Osteoblast (primary cell): ENCODE measurements around the gene DCAF16. TPM values are rescaled to one million over a fixed set of nuclear protein-coding genes. Genes with fewer than 3 reads are reported as not detected.

ENCODE experiments used
- DNase-seq: peaks from one replicate; pipeline ENCODE4 v3.0.0; 2011; ENCODE audit warnings: low spot score, mixed read lengths; ENCODE audit not compliant: insufficient read length; ENCODE audit errors: missing footprints
- H2AFZ ChIP-seq: 2 replicates; pipeline ENCODE4 v1.6.0; 2011; ENCODE audit warnings: mild to moderate bottlenecking, low read length
- H3K27ac ChIP-seq: 2 replicates; pipeline ENCODE4 v1.5.1; 2011; ENCODE audit warnings: mild to moderate bottlenecking, low read depth, low read length, moderate library complexity
- H3K27me3 ChIP-seq: 2 replicates; pipeline ENCODE4 v1.6.0; 2012; ENCODE audit warnings: mild to moderate bottlenecking, control low read depth, inconsistent platforms, low read length, moderate library complexity; ENCODE audit not compliant: insufficient read depth
- H3K36me3 ChIP-seq: 2 replicates; pipeline ENCODE4 v1.5.1; 2011; ENCODE audit warnings: mild to moderate bottlenecking, low read length, control low read depth, moderate library complexity; ENCODE audit not compliant: insufficient read depth
- H3K4me1 ChIP-seq: 2 replicates; pipeline ENCODE4 v1.5.1; 2011; ENCODE audit warnings: mild to moderate bottlenecking, low read length, control low read depth, moderate library complexity; ENCODE audit not compliant: insufficient read depth
- H3K4me2 ChIP-seq: 2 replicates; pipeline ENCODE4 v1.6.0; 2011; ENCODE audit warnings: mild to moderate bottlenecking, low read length; ENCODE audit not compliant: insufficient read depth
- H3K4me3 ChIP-seq: fragments of 200-600 bp; sonication (generic); 3 replicates; pipeline ENCODE4 v1.5.1; 2012; ENCODE audit warnings: mild to moderate bottlenecking, low read length, inconsistent platforms; ENCODE audit not compliant: insufficient read depth
- H3K79me2 ChIP-seq: 2 replicates; pipeline ENCODE4 v1.6.0; 2012; ENCODE audit warnings: mild to moderate bottlenecking, low read length, control low read depth, inconsistent platforms; ENCODE audit not compliant: insufficient read depth
- H3K9me3 ChIP-seq: 2 replicates; pipeline ENCODE4 v1.5.1; 2011; ENCODE audit warnings: low read depth, low read length, control low read depth
- H4K20me1 ChIP-seq: 2 replicates; pipeline ENCODE4 v1.6.0; 2012; ENCODE audit warnings: mild to moderate bottlenecking, low read length, control low read depth; ENCODE audit not compliant: insufficient read depth
- total RNA-seq: library from RNA; depleted of rRNA; stranded (reverse); fragments of >200 nt; gene quantifications from 2 replicates; pipeline ENCODE4 v1.2.3, GENCODE V29; 2012
- TF ChIP-seq, protein P1 (sequence below): IDR thresholded peaks from 2 replicates; pipeline ENCODE4 v1.5.1; 2011; ENCODE audit warnings: mild to moderate bottlenecking, low read depth, low read length, moderate library complexity; ENCODE audit errors: extremely low read depth

Gene DCAF16
- total RNA-seq, 1 donor, result 35.1 TPM

DNA sequence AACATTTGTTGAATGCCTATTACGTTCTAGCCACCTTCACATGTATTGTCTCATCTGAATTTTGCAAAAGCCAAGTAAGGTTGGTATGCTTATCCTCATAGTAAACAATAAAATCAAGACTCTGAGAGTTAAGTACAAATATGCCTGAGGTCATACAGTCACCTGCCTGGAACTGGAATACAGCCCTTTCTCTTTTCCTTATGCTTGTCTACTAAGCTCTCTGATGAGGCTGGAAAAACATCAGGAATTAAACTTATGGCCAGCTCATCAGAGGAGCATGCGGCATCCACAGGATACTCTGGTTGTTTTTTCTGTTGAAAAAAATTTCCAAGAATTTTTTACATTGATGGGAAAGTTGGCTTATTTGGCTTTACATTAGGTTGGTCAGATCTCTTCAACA lies 35.7 kb upstream of the DCAF16 start:
- no peak overlapping the region for H3K4me3 ChIP-seq
- H3K4me1 ChIP-seq, result peaks cover 7% of the 10 kb centered on the region
- peaks cover 12% of the 10 kb centered on the region for H3K36me3 ChIP-seq
- no peak for DNase-seq
- TF ChIP-seq, protein P1, sequence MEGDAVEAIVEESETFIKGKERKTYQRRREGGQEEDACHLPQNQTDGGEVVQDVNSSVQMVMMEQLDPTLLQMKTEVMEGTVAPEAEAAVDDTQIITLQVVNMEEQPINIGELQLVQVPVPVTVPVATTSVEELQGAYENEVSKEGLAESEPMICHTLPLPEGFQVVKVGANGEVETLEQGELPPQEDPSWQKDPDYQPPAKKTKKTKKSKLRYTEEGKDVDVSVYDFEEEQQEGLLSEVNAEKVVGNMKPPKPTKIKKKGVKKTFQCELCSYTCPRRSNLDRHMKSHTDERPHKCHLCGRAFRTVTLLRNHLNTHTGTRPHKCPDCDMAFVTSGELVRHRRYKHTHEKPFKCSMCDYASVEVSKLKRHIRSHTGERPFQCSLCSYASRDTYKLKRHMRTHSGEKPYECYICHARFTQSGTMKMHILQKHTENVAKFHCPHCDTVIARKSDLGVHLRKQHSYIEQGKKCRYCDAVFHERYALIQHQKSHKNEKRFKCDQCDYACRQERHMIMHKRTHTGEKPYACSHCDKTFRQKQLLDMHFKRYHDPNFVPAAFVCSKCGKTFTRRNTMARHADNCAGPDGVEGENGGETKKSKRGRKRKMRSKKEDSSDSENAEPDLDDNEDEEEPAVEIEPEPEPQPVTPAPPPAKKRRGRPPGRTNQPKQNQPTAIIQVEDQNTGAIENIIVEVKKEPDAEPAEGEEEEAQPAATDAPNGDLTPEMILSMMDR, result no peak
- no peaks in the 10 kb centered on the region for H3K27me3 ChIP-seq
- H3K4me2 ChIP-seq, result no peak overlapping the region
- no peaks in the 10 kb centered on the region for H3K79me2 ChIP-seq
- no peaks in the 10 kb centered on the region for H4K20me1 ChIP-seq
- no peak overlapping the region for H2AFZ ChIP-seq
- peak overlapping the region; percentile 20 for H3K27ac ChIP-seq
- no peaks in the 10 kb centered on the region for H3K9me3 ChIP-seq

DNA sequence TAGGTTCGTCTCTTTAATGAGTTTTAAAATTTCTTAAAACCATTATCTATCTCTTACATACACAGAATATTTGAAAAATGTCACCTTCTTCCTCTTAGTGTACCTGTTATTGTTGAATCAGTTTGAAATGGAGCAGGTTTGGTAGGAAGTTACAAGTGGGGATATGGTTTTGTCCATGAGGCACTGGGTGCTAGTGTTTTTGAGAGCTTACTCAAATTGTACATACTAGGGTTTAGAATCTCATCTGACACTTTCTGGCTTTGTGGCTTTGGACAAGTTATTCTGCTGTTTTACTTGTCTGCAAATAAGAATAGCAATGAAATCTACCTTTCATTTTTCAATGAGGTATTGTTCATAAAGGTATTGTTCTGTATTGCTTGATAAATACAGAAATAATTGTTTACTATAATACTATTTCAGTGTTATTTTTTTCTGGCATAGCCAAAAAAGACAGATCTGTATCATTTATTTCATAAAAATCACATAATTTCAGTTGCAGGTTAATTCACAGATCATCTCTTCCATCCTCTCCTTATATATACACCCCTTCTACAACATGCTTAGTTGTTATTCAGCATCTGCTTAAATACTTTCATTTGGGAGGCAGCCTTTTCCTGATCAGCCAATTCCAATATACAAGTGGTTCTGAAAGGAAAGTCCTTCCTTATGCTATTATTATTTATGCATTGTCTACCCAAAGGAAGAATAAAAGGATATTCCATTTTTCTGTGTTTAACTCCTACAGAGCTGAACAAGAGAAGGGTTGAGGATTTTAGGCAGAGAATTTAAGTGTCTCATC lies 13.5 kb upstream of the DCAF16 start:
- Histone ChIP-seq H3K9me3 (no peaks in the 10 kb centered on the region), H3K36me3 (peaks cover 7% of the 10 kb centered on the region), H2AFZ (peak overlapping the region; percentile 80), H3K27ac (no peak overlapping the region), H3K4me1 (no peaks in the 10 kb centered on the region), H4K20me1 (no peaks in the 10 kb centered on the region), H3K27me3 (no peaks in the 10 kb centered on the region), H3K4me3 (no peak overlapping the region), H3K4me2 (peak overlapping the region; percentile 37), H3K79me2 (peaks cover 24% of the 10 kb centered on the region)
- TF ChIP-seq, protein P1, result no peak
- no peak for DNase-seq

DNA sequence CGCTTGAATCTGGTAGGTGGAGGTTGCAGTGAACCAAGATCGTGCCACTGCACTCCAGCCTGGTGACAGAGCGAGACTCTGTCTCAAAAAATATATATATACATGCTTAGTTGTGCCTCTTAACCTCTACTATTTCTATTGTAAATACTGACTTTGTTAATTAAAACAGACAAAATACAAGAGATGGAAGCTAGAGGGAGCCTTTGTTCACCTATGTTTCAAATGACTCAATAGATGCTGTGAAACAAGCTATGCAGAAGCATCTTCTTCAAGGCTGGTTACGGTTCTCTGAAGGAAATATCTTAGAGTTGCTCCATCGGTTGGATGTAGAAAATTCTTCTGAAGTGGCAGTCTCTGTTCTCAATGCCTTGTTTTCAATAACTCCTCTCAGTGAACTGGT lies 6.5 kb upstream of the DCAF16 start:
- H3K79me2 ChIP-seq, result peaks cover 64% of the 10 kb centered on the region
- H3K4me1 ChIP-seq, result peaks cover 27% of the 10 kb centered on the region
- no peaks in the 10 kb centered on the region for H3K27me3 ChIP-seq
- H3K4me2 ChIP-seq, result peak overlapping the region; percentile 77
- peaks cover 6% of the 10 kb centered on the region for H3K36me3 ChIP-seq
- no peaks in the 10 kb centered on the region for H3K9me3 ChIP-seq
- no peaks in the 10 kb centered on the region for H4K20me1 ChIP-seq
- TF ChIP-seq, protein P1, result peak; percentile 60
- H3K27ac ChIP-seq, result no peak overlapping the region
- no peak for DNase-seq
- peak overlapping the region; percentile 44 for H3K4me3 ChIP-seq
- peak overlapping the region; percentile 88 for H2AFZ ChIP-seq

DNA sequence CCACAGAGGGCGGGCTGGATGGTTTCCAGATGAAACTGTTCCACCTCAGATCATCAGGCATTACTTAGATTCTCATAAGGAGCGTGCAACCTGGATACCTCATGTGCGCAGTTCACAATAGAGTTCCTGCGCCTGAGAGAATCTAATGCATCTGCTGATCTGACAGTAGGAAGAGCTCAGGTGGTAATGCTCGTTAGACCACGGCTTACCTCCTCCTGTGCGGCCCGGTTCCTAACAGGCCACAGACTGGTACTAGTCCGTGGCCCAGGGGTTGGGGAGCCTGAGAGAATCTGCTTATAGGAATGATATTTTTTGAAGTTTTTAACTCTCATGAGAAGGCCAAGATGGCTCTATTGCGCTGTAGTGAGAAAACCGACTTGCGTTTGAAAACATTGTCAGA lies 5.6 kb upstream of the DCAF16 start:
- H3K27ac ChIP-seq, result no peak overlapping the region
- H3K27me3 ChIP-seq, result no peaks in the 10 kb centered on the region
- H3K4me1 ChIP-seq, result peaks cover 32% of the 10 kb centered on the region
- DNase-seq, result no peak
- no peak overlapping the region for H3K4me2 ChIP-seq
- H3K9me3 ChIP-seq, result no peaks in the 10 kb centered on the region
- H3K4me3 ChIP-seq, result no peak overlapping the region
- H2AFZ ChIP-seq, result peak overlapping the region; percentile 50
- TF ChIP-seq, protein P1, result no peak
- peaks cover 70% of the 10 kb centered on the region for H3K79me2 ChIP-seq
- no peaks in the 10 kb centered on the region for H4K20me1 ChIP-seq
- H3K36me3 ChIP-seq, result peaks cover 6% of the 10 kb centered on the region
